NCI-H2107 treated with DMSO at 0.1 percent for 48 hours (cell line): ENCODE data around the gene RFC5.
"Not testable (repeated sequence)": the region's sequence is repeated elsewhere in the genome, so short reads cannot be mapped to it uniquely, and the experiment has no call there.

Experiments
- DNase-seq: peaks from one replicate; lab custom pipeline; 2025; ENCODE audit not compliant: unreplicated experiment; lab: John Stamatoyannopoulos, UW

RFC5 gene

DNA sequence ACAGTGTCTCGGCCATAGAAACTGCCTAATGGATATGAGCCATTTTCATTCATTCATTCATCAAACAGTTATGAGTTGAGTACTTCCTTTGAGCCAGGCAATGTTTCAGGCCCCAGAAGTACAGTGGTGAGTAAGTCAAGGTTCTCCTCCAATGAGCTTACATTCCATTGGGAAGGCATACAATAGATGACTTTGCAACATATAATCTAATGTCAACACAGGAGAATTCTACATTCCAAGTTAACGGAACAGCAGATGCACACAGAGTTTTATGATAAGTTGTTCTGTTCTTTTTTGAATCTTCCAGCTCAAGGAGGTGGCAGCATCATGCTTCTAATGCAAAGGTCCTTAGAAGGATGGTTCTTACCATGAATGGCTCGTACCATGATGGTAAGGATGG is 3.2 kb upstream of the RFC5 start:
- no peak for DNase-seq

DNA sequence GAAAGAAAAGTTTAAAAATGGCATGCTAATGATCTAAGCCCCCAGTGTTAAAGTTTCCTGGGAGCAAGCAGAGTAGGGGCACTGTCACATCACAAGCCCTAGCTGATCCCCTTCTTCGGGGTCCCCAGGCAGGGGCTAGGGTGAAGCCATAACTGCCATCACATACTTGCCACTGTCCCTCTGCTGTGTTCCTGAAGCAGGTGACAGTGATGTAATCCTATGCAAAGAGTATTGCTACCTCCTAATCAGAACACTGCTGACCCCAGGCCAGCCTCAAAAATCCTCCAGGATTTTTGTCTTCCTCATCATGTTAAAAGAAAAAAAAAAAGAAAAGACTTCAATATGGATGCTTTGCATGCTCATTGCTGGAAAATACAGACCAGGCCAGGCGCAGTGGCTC is 1.2 kb upstream of the RFC5 start:
- no peak for DNase-seq

DNA sequence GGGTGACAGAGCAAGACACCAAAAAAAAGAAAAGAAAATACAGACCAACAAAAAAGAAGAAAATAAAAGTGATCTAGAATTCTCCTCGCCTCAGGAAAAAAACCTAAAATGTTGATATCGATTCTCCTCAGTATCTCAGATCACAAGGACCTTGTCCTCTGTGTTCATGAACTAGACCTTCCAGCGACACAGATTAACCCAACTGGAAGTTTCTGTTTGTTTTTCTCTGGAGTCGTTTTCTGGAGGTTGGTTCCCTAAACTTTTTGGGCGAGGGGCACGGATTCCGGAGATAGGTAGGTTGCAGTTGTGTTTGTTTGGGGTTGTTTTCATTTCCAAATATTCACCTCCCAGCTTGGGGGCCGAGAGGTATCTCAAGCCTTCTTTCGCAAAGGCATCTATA is 559 bp upstream of the RFC5 start:
- DNase-seq: no peak

GRCh38 chr12:118017926-118018325 is 1.4 kb downstream of the RFC5 start:
- DNase-seq: no peak

DNA sequence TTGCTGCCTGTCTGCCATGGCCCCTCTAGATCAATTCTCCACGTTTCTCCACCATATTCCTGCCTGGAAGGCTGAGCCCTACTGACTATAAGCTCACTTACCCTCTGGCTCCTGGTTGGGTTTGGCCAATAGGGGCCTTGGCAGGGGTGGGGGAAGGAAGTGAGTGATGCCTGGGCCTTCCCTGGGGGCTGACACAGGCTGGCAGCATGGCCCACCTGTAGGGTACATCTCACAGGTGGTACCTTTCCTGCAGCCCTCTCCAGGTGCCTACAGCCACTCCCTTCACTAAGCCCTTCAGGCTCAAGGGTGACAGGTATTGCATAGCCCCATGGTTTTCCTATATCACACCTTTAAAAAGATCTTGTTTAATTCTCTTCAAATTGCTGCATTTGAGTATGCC is 3.5 kb downstream of the RFC5 start:
- DNase-seq: no peak

GRCh38 chr12:118022097-118022727 is 5.7 kb downstream of the RFC5 start:
- DNase-seq: not testable (repeated sequence)

DNA sequence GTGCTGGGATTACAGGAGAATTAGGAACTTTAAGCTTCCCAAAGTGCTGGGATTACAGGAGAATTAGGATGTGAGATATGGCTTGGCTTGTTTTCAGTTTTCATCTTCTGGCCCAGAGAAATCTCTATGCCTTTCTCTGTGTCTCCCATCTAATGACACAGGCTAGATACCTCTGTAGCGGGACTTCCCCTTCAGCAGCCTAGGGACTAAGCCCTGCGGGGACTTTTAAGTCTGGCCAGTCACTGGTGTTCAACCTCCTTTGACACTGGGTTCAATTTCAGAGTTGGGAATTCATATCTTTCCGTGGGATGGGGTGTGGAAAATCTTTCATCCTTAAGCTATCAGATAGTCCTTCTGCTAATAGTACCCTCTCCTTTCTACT is 6.2 kb downstream of the RFC5 start:
- DNase-seq: no peak

GRCh38 chr12:118023301-118023860 is 6.9 kb downstream of the RFC5 start:
- no peak for DNase-seq

DNA sequence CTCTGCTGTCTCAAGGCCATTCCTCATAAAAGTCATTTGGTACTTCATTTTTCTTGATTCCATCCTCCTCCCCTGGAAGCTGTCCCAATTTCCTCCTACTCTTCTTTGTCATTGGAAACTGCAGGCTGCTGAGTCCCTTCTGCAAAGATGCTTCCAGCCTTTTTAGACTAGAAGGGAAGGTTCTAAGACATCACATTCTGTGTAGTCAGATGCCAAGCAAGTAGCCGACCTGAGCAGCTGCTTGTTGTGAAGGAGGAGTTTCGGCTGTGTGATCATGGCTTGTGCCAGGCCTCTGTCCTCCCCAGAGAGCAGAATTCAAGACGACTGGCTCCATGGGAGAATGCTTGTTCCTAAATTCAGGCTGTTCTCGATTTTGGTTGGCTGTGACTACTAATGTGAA is 8.7 kb downstream of the RFC5 start:
- no peak for DNase-seq

DNA sequence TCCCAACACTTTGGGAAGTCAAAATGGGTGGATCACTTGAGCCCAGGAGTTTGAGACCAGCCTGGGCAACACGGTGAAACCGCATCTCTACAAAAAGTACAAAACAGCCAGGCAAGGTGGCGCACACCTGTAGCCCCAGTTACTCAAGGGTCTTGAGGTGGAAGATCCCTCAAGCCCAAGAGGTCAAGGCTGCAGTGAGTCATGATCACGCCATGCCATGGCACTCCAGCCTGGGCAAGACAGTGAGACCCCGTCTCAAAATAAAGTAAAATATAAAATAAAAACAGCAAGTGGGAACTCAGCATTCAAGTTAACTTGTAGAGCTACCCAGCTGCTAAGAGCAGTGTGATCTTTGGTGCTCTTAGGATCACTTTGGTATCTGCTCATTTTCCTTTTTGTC is 12.7 kb downstream of the RFC5 start:
- no peak for DNase-seq

DNA sequence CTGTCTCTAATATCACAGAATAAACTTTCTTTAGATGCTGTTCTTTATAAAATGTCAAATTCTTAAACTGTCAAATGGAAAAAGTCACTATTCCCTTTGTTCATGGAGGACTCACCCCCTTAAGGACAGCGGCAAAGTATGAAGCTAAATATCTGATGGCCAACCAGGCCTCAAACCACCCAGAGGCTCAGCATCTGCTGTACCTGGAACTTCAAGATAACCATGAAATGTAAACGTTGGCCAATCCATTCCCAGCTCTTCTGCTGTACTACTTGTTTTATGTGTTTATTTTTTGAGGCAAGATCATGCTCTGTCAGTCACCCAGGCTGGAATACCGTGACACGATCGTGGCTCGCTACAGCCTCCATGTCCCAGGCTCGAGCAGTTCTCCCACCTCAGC is 15.7 kb downstream of the RFC5 start:
- no peak for DNase-seq

DNA sequence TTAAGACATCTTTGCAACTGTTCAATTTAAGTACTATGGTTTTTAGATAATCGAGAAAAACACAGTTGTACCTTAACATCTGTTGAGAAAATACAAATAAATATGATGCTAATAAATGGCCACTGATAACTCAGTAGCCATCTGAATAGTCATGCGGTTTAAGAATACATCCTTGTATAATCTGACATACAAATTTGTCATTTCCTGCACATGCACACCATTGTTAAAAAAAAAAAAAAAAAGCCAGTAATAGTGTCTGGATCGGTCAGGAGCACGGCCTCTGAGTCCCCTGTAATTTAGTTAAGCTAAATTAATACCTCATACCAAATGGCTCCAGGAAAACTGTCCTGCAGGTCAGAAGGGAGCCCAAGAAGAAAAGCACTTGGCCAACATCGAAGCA is 16.8 kb downstream of the RFC5 start:
- DNase-seq: no peak

- DNase-seq: no peak
Measured at GRCh38 chr12:118033902-118034301, 17.4 kb downstream of the RFC5 start.

- peak; percentile 56 for DNase-seq
Measured at GRCh38 chr12:118034429-118035189, 18.1 kb downstream of the RFC5 start.

DNA sequence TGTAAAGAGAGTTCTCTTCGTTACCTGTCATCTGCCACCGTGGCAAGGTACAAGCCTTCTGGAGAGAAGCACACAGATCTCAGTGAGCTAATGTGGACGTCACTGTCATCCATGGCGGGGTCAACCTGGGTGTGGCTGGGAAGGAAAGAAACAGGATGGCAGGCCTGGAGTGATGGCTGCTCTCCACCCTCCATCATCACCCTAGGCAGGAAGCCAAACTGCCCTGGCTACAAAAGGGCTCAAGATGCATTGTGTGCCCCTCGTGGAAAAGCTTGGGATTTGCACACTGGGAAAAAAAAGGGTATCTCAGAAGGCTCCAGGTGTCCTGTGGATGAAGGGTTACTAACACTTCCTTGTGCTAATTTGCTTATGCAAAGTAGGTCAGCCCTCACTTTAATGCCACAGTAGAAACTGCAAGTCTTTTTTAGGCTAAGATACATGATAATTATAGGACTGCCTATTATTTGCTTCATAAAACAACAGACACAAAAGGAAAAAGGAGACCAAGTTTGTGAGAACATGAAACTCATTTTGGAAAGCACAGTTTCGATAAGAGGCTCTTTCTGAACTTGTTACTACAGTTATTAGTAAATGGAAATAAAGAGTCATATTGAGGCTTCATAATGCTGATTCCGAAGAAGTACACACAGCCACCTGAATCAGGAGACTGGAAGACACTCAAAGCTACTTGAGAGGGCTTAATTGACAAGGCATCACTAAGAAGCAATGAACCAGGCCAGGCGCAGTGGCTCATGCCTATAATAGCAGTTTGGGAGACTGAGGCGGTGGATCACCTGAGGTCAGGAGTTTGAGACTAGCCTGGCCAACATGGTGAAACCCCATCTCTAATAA is 18.9 kb downstream of the RFC5 start:
- DNase-seq: peak; percentile 64

- DNase-seq: no peak
Measured at GRCh38 chr12:118036672-118037411, 20.3 kb downstream of the RFC5 start.

DNA sequence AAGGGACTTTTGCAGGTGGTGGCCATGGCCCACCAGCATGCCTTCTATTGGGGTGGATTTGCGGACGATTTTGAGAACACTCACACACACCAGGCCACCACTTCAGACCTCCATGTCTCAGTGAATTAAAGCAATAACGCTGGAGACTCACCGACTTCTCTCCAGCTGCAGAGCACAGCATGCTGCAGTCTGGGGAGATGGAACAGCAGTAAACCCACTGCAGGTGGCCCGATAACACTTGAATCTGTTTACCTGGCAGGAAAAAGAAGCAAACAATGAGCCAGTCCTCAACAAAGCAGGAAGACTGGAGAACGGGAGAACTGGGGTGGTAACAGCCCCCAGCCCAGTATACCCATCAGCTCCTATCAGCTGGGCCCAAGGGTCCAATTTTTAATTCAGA is 21.6 kb downstream of the RFC5 start:
- DNase-seq: peak; percentile 96

DNA sequence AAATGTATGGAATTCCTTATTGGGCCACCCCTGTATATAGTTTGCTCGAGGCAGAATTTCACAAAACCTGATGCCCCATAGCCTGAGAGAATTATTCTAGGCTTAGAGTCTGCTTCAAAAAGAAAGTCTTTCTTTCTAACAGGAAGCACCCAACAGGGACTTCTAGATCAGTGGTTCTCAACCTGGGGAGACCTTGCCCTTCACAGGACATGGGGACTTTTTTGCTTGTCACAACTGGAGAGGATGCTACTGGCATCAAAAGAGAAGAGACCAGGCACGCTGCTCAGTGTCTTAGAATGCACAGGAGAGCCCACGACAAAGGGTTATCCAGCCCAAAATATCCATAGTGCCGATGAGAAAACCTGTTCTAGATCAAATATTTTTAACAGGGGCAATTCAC is 25.6 kb downstream of the RFC5 start:
- DNase-seq: no peak

GRCh38 chr12:118044075-118044474 is 27.6 kb downstream of the RFC5 start:
- DNase-seq: no peak

- DNase-seq: no peak
Measured at GRCh38 chr12:118044577-118044976, 28.1 kb downstream of the RFC5 start.

DNA sequence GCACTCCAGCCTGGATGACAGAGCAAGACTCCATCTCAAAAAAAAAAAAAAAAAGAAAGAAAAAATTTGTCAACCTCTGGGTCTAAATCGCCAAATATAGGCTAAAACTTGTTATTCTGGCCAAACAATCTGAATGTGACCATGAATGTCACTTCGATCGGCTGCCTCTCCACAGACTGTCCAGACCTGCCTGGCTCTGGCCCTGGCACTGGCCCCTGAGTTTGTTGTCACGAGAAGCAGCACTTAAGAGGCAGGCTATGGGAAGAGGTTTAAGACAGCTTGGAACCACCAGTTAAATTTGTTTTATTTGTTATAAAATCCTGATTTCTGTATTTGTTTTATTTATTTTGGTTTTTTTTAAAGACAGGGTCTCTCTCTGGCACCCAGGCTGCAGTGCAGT is 29.9 kb downstream of the RFC5 start:
- DNase-seq: no peak
